ENCODE measurements around the gene HOXB3.

The HOXB3 gene

GRCh38 chr17:48623583-48623982 lies 33.5 kb upstream of the HOXB3 start:
- Histone ChIP-seq H3K9me3 (ENCODE audit: low read length) (no peaks in the 10 kb centered on the region), H3K27ac (ENCODE audit: low read depth, low read length) (no peak overlapping the region), H3K9ac (ENCODE audit: low read length) (no peak overlapping the region), H3K4me1 (ENCODE audit: insufficient read depth, low read length) (peaks cover 6% of the 10 kb centered on the region), H3K27me3 (ENCODE audit: control insufficient read depth in 1 of 2, insufficient read depth in 2 of 2, low read length in 2 of 2) (peaks cover 77 to 95% of the 10 kb centered on the region in 2 donors), H3K4me3 (ENCODE audit: low read depth in 1 of 2, low read length in 2 of 2) (no peak overlapping the region), H3K36me3 (ENCODE audit: insufficient read depth, low read length) (no peaks in the 10 kb centered on the region)

GRCh38 chr17:48622857-48623256 lies 32.8 kb upstream of the HOXB3 start:
- Histone ChIP-seq H3K9ac (ENCODE audit: low read length) (no peak overlapping the region), H3K36me3 (ENCODE audit: insufficient read depth, low read length) (no peaks in the 10 kb centered on the region), H3K27me3 (ENCODE audit: control insufficient read depth in 1 of 2, insufficient read depth in 2 of 2, low read length in 2 of 2) (peaks cover 77 to 95% of the 10 kb centered on the region in 2 donors), H3K4me1 (ENCODE audit: insufficient read depth, low read length) (peaks cover 12% of the 10 kb centered on the region), H3K4me3 (ENCODE audit: low read depth in 1 of 2, low read length in 2 of 2) (no peak overlapping the region), H3K9me3 (ENCODE audit: low read length) (no peaks in the 10 kb centered on the region), H3K27ac (ENCODE audit: low read depth, low read length) (no peak overlapping the region)

GRCh38 chr17:48621410-48622392 lies 31.7 kb upstream of the HOXB3 start:
- H3K27ac ChIP-seq (ENCODE audit: low read depth, low read length): no peak overlapping the region
- H3K4me1 ChIP-seq (ENCODE audit: insufficient read depth, low read length): peaks cover 12% of the 10 kb centered on the region
- no peaks in the 10 kb centered on the region for H3K36me3 ChIP-seq (ENCODE audit: insufficient read depth, low read length)
- H3K9ac ChIP-seq (ENCODE audit: low read length): no peak overlapping the region
- H3K9me3 ChIP-seq (ENCODE audit: low read length): no peaks in the 10 kb centered on the region
- H3K27me3 ChIP-seq (ENCODE audit: control insufficient read depth in 1 of 2, insufficient read depth in 2 of 2, low read length in 2 of 2): peaks cover 77 to 95% of the 10 kb centered on the region in 2 donors
- H3K4me3 ChIP-seq (ENCODE audit: low read depth in 1 of 2, low read length in 2 of 2): no peak overlapping the region

DNA sequence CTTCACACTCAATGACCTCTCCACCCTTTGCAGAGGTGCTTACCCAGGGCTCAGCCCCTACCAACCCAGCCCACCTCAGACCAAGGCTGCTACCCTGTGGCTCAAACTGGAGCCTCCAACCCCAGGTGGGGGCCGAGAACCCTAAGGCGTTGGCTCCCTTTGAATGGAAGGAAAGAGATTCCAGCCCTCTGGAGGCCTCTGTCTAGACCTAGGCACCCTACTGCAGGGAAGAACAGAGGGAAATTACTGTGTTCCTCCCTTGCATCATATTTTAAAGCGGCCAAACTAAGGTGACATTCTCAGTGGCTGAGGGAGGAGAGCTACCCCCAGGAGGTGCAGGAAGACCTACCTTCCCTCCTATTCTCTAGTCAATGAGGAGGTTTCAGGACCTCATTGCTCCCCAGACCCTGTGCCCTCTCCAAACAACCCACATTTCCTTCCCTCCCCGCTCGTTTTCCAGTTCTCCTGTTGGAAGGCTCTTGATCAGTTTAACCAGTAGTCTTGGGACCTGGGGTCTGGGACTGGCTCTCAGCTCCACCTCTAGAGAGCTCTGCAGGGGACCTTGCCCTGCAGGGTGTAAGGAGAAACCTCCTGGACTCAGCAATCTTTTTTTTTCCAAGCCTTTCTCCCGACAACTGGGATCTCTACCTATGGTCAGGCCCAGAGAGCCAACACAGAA lies 30.6 kb upstream of the HOXB3 start:
- H3K27me3 ChIP-seq (ENCODE audit: control insufficient read depth in 1 of 2, insufficient read depth in 2 of 2, low read length in 2 of 2): peaks cover 84 to 96% of the 10 kb centered on the region in 2 donors
- peaks cover 12% of the 10 kb centered on the region for H3K4me1 ChIP-seq (ENCODE audit: insufficient read depth, low read length)
- H3K9ac ChIP-seq (ENCODE audit: low read length): no peak overlapping the region
- H3K9me3 ChIP-seq (ENCODE audit: low read length): no peaks in the 10 kb centered on the region
- H3K27ac ChIP-seq (ENCODE audit: low read depth, low read length): no peak overlapping the region
- H3K36me3 ChIP-seq (ENCODE audit: insufficient read depth, low read length): no peaks in the 10 kb centered on the region
- H3K4me3 ChIP-seq (ENCODE audit: low read depth in 1 of 2, low read length in 2 of 2): no peak overlapping the region

DNA sequence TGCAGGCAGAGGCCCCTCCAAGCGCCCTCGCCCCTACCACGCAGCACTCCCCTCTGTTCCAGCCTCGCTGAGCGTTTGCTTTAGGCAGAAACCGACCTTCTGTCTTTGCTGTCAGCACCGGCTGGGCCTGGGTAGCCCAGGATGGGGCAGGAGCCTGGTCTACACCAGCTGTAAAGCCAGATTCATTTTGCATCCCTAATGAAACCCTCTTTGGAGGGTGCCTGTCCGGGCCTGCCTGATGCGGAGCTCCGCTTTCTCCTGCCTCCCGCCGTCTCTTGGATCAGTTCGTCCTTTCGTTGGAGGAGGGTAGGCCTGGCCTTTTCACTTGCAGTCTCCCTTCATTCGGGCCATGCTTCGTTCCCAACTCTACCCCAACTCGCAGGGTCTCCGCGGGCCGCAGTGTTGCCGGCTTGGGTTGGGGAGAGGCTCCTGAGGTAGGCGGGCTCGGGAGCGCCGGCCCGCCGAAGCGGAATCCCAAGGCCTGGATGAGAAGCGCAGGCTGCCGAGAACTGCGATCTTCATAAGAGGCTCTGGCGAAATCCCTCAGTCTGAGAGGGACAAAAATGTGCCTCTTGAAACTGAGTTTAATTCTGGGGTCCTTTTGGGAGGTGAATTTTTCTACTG lies 29.9 kb upstream of the HOXB3 start:
- Histone ChIP-seq H3K4me1 (ENCODE audit: insufficient read depth, low read length) (peaks cover 12% of the 10 kb centered on the region), H3K27ac (ENCODE audit: low read depth, low read length) (no peak overlapping the region), H3K27me3 (ENCODE audit: control insufficient read depth in 1 of 2, insufficient read depth in 2 of 2, low read length in 2 of 2) (peaks cover 87 to 96% of the 10 kb centered on the region in 2 donors)

DNA sequence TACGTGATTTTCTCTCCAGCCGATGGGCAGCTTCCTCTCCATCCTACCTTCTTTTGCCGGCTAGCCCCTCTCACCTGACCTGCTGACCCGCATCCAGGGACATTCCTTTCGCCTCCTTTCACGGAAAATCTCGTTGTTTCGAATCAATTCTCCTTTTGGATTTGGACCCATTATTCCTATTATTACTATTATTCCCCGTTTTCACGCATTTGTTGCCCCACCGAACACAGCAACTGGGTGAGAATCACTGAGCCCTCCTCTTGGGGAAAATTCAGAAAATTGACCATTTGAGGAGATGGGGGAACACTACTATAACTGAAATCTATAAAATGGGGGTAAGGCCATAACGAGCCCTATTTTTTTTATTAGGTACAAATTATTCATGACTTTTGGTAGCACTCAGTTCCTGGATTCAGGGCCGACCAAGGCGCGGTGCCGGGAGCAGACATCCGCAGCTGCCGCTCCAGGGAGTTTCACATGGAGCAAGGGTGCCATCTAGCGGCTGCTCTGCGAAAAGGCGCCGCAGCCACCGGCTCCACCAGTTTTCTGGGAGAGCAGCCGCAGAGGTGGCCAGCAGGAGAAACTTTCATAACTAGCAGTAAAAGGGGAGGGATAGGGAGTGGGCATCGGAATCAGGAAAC lies 28.3 kb upstream of the HOXB3 start:
- Histone ChIP-seq H3K9ac (ENCODE audit: low read length) (no peak overlapping the region), H3K9me3 (ENCODE audit: low read length) (no peaks in the 10 kb centered on the region), H3K4me1 (ENCODE audit: insufficient read depth, low read length) (peaks cover 12% of the 10 kb centered on the region), H3K27me3 (ENCODE audit: control insufficient read depth in 1 of 2, insufficient read depth in 2 of 2, low read length in 2 of 2) (peaks cover 89 to 96% of the 10 kb centered on the region in 2 donors), H3K4me3 (ENCODE audit: low read depth in 1 of 2, low read length in 2 of 2) (no peak overlapping the region), H3K36me3 (ENCODE audit: insufficient read depth, low read length) (no peaks in the 10 kb centered on the region), H3K27ac (ENCODE audit: low read depth, low read length) (no peak overlapping the region)

More for the DNA sequence above, 29.9 kb upstream of the HOXB3 start:
- Histone ChIP-seq H3K4me3 (ENCODE audit: low read depth in 1 of 2, low read length in 2 of 2) (no peak overlapping the region), H3K36me3 (ENCODE audit: insufficient read depth, low read length) (no peaks in the 10 kb centered on the region), H3K9me3 (ENCODE audit: low read length) (no peaks in the 10 kb centered on the region), H3K9ac (ENCODE audit: low read length) (no peak overlapping the region)

GRCh38 chr17:48617471-48618255 lies 27.6 kb upstream of the HOXB3 start:
- no peaks in the 10 kb centered on the region for H3K36me3 ChIP-seq (ENCODE audit: insufficient read depth, low read length)
- H3K27ac ChIP-seq (ENCODE audit: low read depth, low read length): no peak overlapping the region
- H3K9ac ChIP-seq (ENCODE audit: low read length): no peak overlapping the region
- peaks cover 83 to 94% of the 10 kb centered on the region in 2 donors for H3K27me3 ChIP-seq (ENCODE audit: control insufficient read depth in 1 of 2, insufficient read depth in 2 of 2, low read length in 2 of 2)
- peaks cover 12% of the 10 kb centered on the region for H3K4me1 ChIP-seq (ENCODE audit: insufficient read depth, low read length)
- H3K4me3 ChIP-seq (ENCODE audit: low read depth in 1 of 2, low read length in 2 of 2): no peak overlapping the region
- no peaks in the 10 kb centered on the region for H3K9me3 ChIP-seq (ENCODE audit: low read length)

- Histone ChIP-seq H3K27me3 (ENCODE audit: control insufficient read depth in 1 of 2, insufficient read depth in 2 of 2, low read length in 2 of 2) (peaks cover 79 to 98% of the 10 kb centered on the region in 2 donors), H3K9ac (ENCODE audit: low read length) (no peak overlapping the region), H3K4me3 (ENCODE audit: low read depth in 1 of 2, low read length in 2 of 2) (no peak overlapping the region), H3K9me3 (ENCODE audit: low read length) (no peaks in the 10 kb centered on the region), H3K36me3 (ENCODE audit: insufficient read depth, low read length) (no peaks in the 10 kb centered on the region), H3K4me1 (ENCODE audit: insufficient read depth, low read length) (peaks cover 12% of the 10 kb centered on the region), H3K27ac (ENCODE audit: low read depth, low read length) (no peak overlapping the region)
Observed at GRCh38 chr17:48616717-48617470, 26.9 kb upstream of the HOXB3 start.

DNA sequence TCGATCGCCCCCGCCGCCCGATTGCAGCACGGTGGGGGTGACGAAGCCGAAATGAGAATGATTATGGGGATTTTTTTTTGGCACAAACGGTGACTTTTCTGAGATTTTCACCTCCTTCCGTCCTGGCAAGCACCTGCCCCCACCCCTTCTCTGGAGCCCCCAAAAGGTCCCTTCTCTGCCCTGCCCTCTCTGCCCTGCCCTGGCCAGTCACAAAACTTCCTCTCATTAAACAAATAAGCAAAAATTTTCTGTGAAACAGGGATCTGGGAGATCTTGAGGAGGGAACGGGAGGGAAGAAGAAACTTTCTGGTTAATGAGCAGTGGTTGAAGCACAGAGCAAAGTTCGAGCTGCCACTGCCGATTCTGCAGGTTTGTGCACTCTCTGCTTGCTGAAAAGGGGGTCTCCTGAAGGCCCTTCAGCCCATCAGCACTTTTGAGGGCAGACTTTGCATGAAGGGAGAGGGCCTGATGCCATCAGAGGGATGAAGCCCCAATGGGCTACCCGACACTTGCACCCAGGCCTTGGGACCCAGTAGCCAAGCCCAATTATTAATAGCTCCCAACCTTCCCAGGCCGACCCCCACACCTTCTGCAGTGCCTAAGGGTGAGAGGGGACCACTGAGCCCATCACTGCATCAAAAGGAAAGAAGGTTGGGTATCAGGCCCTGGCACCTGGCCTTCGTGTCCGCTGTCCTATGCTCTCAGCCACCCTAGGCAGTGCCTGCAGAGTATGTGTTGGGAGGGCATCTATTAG lies 26.1 kb upstream of the HOXB3 start:
- no peak overlapping the region for H3K27ac ChIP-seq (ENCODE audit: low read depth, low read length)
- H3K36me3 ChIP-seq (ENCODE audit: insufficient read depth, low read length): no peaks in the 10 kb centered on the region
- no peak overlapping the region for H3K9ac ChIP-seq (ENCODE audit: low read length)
- no peaks in the 10 kb centered on the region for H3K9me3 ChIP-seq (ENCODE audit: low read length)
- H3K4me3 ChIP-seq (ENCODE audit: low read depth in 1 of 2, low read length in 2 of 2): no peak overlapping the region
- peaks cover 72 to 97% of the 10 kb centered on the region in 2 donors for H3K27me3 ChIP-seq (ENCODE audit: control insufficient read depth in 1 of 2, insufficient read depth in 2 of 2, low read length in 2 of 2)
- H3K4me1 ChIP-seq (ENCODE audit: insufficient read depth, low read length): peaks cover 12% of the 10 kb centered on the region

All from muscle layer of colon (tissue), 2 donors.